ENCODE measurements around the gene FYCO1. TPM values are rescaled to one million over a fixed set of nuclear protein-coding genes. Genes with fewer than 3 reads are reported as not detected.
A peak's percentile ranks its signal among the peaks of the same experiment; 100 is the strongest.

Gene FYCO1
- total and polyA plus RNA-seq, 9 of the 15 experiments (the other 6 are each of a cell fraction or from before 2014, with no cell fraction given), result 2.1 to 13.8 (median 7.4) TPM

DNA sequence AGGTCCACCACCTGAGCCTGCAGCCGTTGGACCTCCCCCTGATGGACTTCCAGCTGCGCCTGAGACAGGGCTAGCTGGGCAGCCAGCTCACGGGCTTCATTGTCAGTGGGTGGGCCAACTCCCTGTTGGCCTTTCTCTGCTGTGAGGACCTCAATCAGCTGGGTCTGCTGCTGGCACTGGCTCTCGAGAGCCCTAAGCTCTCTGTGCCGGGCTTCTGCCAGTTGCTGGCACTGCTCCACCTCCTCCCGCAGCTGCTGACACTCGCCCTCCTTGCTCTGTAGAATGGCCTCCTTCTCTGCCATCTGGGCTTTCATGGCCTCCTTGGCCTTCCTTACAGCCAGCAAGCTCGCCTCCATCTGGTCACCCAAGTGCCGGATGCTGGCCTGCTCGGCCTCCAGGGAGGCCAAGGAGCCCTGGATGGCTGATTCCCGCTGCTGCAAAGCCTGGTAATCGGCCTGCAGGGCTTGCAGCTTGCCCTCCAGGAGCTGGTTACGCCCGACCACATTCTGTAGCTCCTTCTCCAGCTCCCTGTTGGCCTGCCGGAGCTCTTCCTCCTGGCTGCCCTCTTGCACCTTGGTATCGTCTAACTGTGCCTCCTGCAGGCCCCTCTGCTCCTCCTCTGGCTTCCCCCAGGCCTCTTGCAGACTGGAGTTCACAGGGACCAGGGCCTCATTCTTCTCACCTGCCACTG, 28.5 kb downstream of the FYCO1 start:
- no peaks in the 10 kb centered on the region; a peak in 1 of 5 replicates for H3K4me1 ChIP-seq (replicated peaks in 1 of 2; ENCODE audit: control insufficient read depth in 2 of 2, insufficient read depth in 2 of 2, low read length in 2 of 2)
- WGBS (ENCODE audit: insufficient coverage, low coverage, missing lambda C conversion rate), result 90% methylated on average over 15 of the region's 16 CpGs
- CTCF ChIA-PET (ENCODE audit: low intra/inter-chr PET ratio), result no interaction called here

DNA sequence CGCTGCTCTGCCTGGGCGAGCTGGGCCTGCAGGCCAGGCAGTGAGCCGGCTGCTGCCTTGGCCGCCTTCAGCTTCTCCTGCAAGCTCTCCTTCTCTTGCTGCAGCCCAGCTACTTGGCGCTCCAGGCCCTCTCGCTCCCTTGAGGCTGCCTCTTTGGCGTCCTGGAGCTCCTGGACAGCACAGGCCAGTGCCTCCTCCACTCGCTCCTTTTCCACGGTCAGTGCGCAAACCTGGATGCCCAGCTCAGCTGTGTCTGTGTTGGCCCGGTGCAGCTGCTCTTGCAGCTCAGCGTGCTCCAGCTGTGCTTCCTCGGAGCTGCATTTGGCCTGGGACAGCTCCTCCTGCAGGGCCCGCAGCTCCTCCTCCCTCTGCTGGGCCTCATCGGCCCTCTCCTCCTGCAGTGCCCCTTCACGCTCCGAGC, 29.2 kb downstream of the FYCO1 start:
- H3K27ac ChIP-seq (ENCODE audit: extremely low read depth, low read depth, low read length), result no peak overlapping the region
- CTCF ChIA-PET (ENCODE audit: low intra/inter-chr PET ratio), result no interaction called here

More for the DNA sequence above, 28.5 kb downstream of the FYCO1 start:
- intact Hi-C loops (cut with micrococcal nuclease) (no loop called here), in situ Hi-C loops (cut with MboI) (no loop called here)
- TF ChIP-seq ZNF316 (IDR thresholded peaks at IDR 0.05), result no peak
- no peak for TF ChIP-seq ZNF232 (CRISPR knock-in tag; IDR thresholded peaks at IDR 0.05)
- no peak for TF ChIP-seq TFAM (CRISPR knock-in tag; conservative IDR thresholded peaks at IDR 0.05)
- TF ChIP-seq BACH1 (tag; IDR thresholded peaks at IDR 0.05), result no peak
- Histone ChIP-seq H3K79me2 (ENCODE audit: control insufficient read depth, insufficient read depth, low read length) (no peaks in the 10 kb centered on the region), H3K9ac (ENCODE audit: insufficient read depth in 1 of 2, low read depth in 2 of 2, low read length in 2 of 2) (peak overlapping the region in 1 of 2 experiments; percentile 31; a peak in 1 of 4 replicates), H3K27ac (ENCODE audit: extremely low read depth, low read depth, low read length) (no peak overlapping the region), H3K4me3 (no peak overlapping the region), H2AFZ (ENCODE audit: low read depth, low read length) (no peak overlapping the region), H3K4me2 (ENCODE audit: insufficient read depth, low read length) (no peak overlapping the region), H3K9me3 (replicated peaks; ENCODE audit: control insufficient read depth, insufficient read depth, low read depth, low read length) (no peaks in the 10 kb centered on the region), H3K36me3 (ENCODE audit: control insufficient read depth, insufficient read depth, low read length) (peaks cover 96% of the 10 kb centered on the region), H3K27me3 (ENCODE audit: control insufficient read depth in 2 of 2, insufficient read depth in 2 of 2, low read length in 2 of 2) (no peaks in the 10 kb centered on the region), H3K9me1 (ENCODE audit: control insufficient read depth, insufficient read depth, low read length) (no peaks in the 10 kb centered on the region), H4K20me1 (replicated peaks; ENCODE audit: control insufficient read depth, insufficient read depth, low read length) (no peaks in the 10 kb centered on the region)
- no peak for ATAC-seq
- POLR2A ChIA-PET, result interaction anchor here (0.6 to 2.1 kb wide), 9 partner anchors 9 to 226 kb away, joined by 3 to 7 read pairs (median 3); no protein-coding TSS in a partner anchor
- no peak for DNase-seq (ENCODE audit: extremely low read depth in 1 of 4, low spot score in 3 of 4)
- no peak for FAIRE-seq
- BruUV-seq (replicated peaks), result no TSS peak

More for the DNA sequence above, 29.2 kb downstream of the FYCO1 start:
- FAIRE-seq (no peak), ATAC-seq (no peak), DNase-seq (ENCODE audit: extremely low read depth in 1 of 4, low spot score in 3 of 4) (no peak)
- no peaks in the 10 kb centered on the region for H3K79me2 ChIP-seq (ENCODE audit: control insufficient read depth, insufficient read depth, low read length)
- H3K36me3 ChIP-seq (ENCODE audit: control insufficient read depth, insufficient read depth, low read length), result peaks cover 97% of the 10 kb centered on the region; the same call in 2 of the 3 replicates
- no peaks in the 10 kb centered on the region for H3K27me3 ChIP-seq (ENCODE audit: control insufficient read depth in 2 of 2, insufficient read depth in 2 of 2, low read length in 2 of 2)
- H3K9me3 ChIP-seq (replicated peaks; ENCODE audit: control insufficient read depth, insufficient read depth, low read depth, low read length), result no peaks in the 10 kb centered on the region
- H3K4me3 ChIP-seq, result no peak overlapping the region
- no peaks in the 10 kb centered on the region; a peak in 1 of 5 replicates for H3K4me1 ChIP-seq (replicated peaks in 1 of 2; ENCODE audit: control insufficient read depth in 2 of 2, insufficient read depth in 2 of 2, low read length in 2 of 2)
- TF ChIP-seq, protein P1, sequence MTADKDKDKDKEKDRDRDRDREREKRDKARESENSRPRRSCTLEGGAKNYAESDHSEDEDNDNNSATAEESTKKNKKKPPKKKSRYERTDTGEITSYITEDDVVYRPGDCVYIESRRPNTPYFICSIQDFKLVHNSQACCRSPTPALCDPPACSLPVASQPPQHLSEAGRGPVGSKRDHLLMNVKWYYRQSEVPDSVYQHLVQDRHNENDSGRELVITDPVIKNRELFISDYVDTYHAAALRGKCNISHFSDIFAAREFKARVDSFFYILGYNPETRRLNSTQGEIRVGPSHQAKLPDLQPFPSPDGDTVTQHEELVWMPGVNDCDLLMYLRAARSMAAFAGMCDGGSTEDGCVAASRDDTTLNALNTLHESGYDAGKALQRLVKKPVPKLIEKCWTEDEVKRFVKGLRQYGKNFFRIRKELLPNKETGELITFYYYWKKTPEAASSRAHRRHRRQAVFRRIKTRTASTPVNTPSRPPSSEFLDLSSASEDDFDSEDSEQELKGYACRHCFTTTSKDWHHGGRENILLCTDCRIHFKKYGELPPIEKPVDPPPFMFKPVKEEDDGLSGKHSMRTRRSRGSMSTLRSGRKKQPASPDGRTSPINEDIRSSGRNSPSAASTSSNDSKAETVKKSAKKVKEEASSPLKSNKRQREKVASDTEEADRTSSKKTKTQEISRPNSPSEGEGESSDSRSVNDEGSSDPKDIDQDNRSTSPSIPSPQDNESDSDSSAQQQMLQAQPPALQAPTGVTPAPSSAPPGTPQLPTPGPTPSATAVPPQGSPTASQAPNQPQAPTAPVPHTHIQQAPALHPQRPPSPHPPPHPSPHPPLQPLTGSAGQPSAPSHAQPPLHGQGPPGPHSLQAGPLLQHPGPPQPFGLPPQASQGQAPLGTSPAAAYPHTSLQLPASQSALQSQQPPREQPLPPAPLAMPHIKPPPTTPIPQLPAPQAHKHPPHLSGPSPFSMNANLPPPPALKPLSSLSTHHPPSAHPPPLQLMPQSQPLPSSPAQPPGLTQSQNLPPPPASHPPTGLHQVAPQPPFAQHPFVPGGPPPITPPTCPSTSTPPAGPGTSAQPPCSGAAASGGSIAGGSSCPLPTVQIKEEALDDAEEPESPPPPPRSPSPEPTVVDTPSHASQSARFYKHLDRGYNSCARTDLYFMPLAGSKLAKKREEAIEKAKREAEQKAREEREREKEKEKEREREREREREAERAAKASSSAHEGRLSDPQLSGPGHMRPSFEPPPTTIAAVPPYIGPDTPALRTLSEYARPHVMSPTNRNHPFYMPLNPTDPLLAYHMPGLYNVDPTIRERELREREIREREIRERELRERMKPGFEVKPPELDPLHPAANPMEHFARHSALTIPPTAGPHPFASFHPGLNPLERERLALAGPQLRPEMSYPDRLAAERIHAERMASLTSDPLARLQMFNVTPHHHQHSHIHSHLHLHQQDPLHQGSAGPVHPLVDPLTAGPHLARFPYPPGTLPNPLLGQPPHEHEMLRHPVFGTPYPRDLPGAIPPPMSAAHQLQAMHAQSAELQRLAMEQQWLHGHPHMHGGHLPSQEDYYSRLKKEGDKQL (CRISPR knock-in tag; IDR thresholded peaks at IDR 0.05; ENCODE audit: borderline replicate concordance), result no peak
- TF ChIP-seq POLR2G (IDR thresholded peaks at IDR 0.05; ENCODE audit: low read depth, low read length), result peak; percentile 67
- peak; percentile 44 for TF ChIP-seq RBM22 (IDR thresholded peaks at IDR 0.05; ENCODE audit: low read depth, low read length, poor library complexity, severe bottlenecking)
- no peak for TF ChIP-seq ZZZ3 (IDR thresholded peaks at IDR 0.05)
- no TSS peak for BruUV-seq (replicated peaks)
- WGBS (ENCODE audit: insufficient coverage, low coverage, missing lambda C conversion rate), result 90% methylated on average over 17 of the region's 17 CpGs
- intact Hi-C loops (cut with micrococcal nuclease), result no loop called here
- in situ Hi-C loops (cut with MboI), result no loop called here
- POLR2A ChIA-PET, result interaction anchor here (0.6 to 1.9 kb wide), 7 partner anchors 7 to 277 kb away, joined by 3 to 7 read pairs (median 5); partner anchors contain the start of gene SACM1L
- H2AFZ ChIP-seq (ENCODE audit: low read depth, low read length), result no peak overlapping the region
- no peaks in the 10 kb centered on the region for H3K9me1 ChIP-seq (ENCODE audit: control insufficient read depth, insufficient read depth, low read length)
- no peaks in the 10 kb centered on the region for H4K20me1 ChIP-seq (replicated peaks; ENCODE audit: control insufficient read depth, insufficient read depth, low read length)
- H3K9ac ChIP-seq (ENCODE audit: insufficient read depth in 1 of 2, low read depth in 2 of 2, low read length in 2 of 2), result peak overlapping the region in 1 of 2 experiments; percentile 46; a peak in 1 of 4 replicates
- no peak overlapping the region for H3K4me2 ChIP-seq (ENCODE audit: insufficient read depth, low read length)

Data from K562 (cell line).